ENCODE results near the gene TRMT112. TPM values are rescaled to one million over a fixed set of nuclear protein-coding genes. Genes with fewer than 3 reads are reported as not detected.
"Not testable (repeated sequence)": the region's sequence is repeated elsewhere in the genome, so short reads cannot be mapped to it uniquely, and the experiment has no call there.

TRMT112 gene
- polyA plus RNA-seq, 2 donors: 201 to 211 TPM

DNA sequence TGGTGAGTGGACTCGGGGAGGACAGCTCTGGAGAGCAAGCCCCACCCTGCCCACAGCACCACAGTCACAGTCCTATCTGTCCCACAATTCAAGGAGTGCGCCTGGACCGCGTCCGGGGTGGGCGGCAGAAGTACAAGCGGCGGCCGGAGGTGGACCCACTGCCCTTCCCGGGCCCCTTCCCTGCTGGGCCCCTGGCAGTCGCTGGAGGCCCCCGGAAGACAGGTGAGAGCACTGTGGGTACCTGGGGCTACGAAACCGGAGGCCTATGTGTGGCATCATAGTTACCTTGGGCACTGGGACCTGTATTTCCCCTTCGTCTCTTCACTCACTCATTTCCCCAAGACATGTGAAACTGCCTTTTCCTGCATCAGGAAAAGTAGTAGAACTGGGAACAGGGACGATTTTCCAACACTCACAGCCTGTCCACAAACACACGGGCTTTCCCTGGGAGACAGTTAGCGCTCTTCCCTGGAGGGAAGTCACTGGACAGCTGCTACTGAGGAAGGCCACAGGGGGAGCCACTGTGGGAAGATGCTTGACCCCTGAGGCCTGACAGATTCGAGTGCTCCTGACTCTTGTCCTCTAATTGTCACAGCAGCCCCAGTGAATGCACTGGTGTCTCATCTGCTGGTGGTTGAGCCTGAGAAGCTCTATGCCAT lies 3.1 kb downstream of the TRMT112 start:
- H3K36me3 ChIP-seq (ENCODE audit: control insufficient read depth in 2 of 2, insufficient read depth in 2 of 2, low read length in 1 of 2): peaks cover 0 to 21% of the 10 kb centered on the region in 2 donors
- no peaks in the 10 kb centered on the region for H3K27me3 ChIP-seq (ENCODE audit: control insufficient read depth in 1 of 2, insufficient read depth in 2 of 2, low read length in 2 of 2)
- H3K27ac ChIP-seq (ENCODE audit: low read depth in 2 of 2, low read length in 1 of 2): peak overlapping the region; percentile 36 to 71
- no peak overlapping the region for H3K4me3 ChIP-seq (ENCODE audit: low read depth in 1 of 2, low read length in 2 of 2)
- no peaks in the 10 kb centered on the region for H3K9me3 ChIP-seq (ENCODE audit: control insufficient read depth in 2 of 2, insufficient read depth in 1 of 2, low read depth in 1 of 2, low read length in 1 of 2)
- peaks cover 0 to 20% of the 10 kb centered on the region in 2 donors for H3K4me1 ChIP-seq (ENCODE audit: control insufficient read depth in 2 of 2, insufficient read depth in 2 of 2, low read length in 1 of 2)
- WGBS, 2 donors: 75 to 78% methylated on average over 19 of the region's 19 CpGs

DNA sequence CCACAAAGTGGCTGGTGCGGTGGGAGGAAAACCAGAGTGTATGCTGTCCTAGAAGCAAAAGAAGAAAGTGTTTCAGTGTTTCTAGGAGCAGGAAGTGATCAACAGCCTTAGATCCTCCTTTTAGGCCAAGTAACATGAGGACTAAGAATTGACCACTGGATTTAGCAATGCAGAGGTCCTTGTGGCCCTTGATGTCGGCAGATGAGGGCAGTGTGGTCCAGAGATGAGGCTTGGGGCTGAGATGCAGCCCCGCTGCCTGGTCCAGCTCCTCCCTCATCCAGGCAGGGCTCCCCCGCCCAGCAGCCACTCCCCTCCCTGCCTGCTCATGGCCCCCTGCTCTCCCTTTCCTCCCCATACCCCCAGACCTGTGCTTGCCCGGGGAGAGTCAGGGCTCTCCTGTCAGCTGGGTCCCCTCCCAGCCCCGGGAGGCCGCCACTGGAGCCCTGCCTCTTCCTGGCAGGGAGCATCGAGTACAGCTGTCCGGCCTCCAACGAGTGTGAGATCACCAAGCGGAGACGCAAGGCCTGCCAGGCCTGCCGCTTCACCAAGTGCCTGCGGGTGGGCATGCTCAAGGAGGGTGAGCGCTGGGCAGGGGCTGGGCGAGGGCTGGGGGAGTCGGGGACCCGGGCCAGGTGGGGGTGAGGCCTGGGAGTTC lies 3.7 kb downstream of the TRMT112 start:
- Histone ChIP-seq H3K36me3 (ENCODE audit: control insufficient read depth in 2 of 2, insufficient read depth in 2 of 2, low read length in 1 of 2) (peaks cover 0 to 21% of the 10 kb centered on the region in 2 donors), H3K27ac (ENCODE audit: low read depth in 2 of 2, low read length in 1 of 2) (peak overlapping the region; percentile 37 to 71), H3K9me3 (ENCODE audit: control insufficient read depth in 2 of 2, insufficient read depth in 1 of 2, low read depth in 1 of 2, low read length in 1 of 2) (no peaks in the 10 kb centered on the region)

GRCh38 chr11:64312947-64313346 lies 4.4 kb downstream of the TRMT112 start:
- 62 to 70% methylated on average over 10 of the region's 10 CpGs for WGBS, 2 donors
- Histone ChIP-seq H3K36me3 (ENCODE audit: control insufficient read depth in 2 of 2, insufficient read depth in 2 of 2, low read length in 1 of 2) (peaks cover 0 to 21% of the 10 kb centered on the region in 2 donors), H3K27ac (ENCODE audit: low read depth in 2 of 2, low read length in 1 of 2) (peak overlapping the region; percentile 37 to 71), H3K9me3 (ENCODE audit: control insufficient read depth in 2 of 2, insufficient read depth in 1 of 2, low read depth in 1 of 2, low read length in 1 of 2) (no peaks in the 10 kb centered on the region), H3K4me3 (ENCODE audit: low read depth in 1 of 2, low read length in 2 of 2) (no peak overlapping the region), H3K4me1 (ENCODE audit: control insufficient read depth in 2 of 2, insufficient read depth in 2 of 2, low read length in 1 of 2) (peaks cover 0 to 14% of the 10 kb centered on the region in 2 donors), H3K27me3 (ENCODE audit: control insufficient read depth in 1 of 2, insufficient read depth in 2 of 2, low read length in 2 of 2) (no peaks in the 10 kb centered on the region)

More for the DNA sequence above, 3.7 kb downstream of the TRMT112 start:
- WGBS, 2 donors: 46 to 54% methylated on average over 18 of the region's 18 CpGs
- Histone ChIP-seq H3K4me3 (ENCODE audit: low read depth in 1 of 2, low read length in 2 of 2) (no peak overlapping the region), H3K4me1 (ENCODE audit: control insufficient read depth in 2 of 2, insufficient read depth in 2 of 2, low read length in 1 of 2) (peaks cover 0 to 14% of the 10 kb centered on the region in 2 donors), H3K27me3 (ENCODE audit: control insufficient read depth in 1 of 2, insufficient read depth in 2 of 2, low read length in 2 of 2) (no peaks in the 10 kb centered on the region)

DNA sequence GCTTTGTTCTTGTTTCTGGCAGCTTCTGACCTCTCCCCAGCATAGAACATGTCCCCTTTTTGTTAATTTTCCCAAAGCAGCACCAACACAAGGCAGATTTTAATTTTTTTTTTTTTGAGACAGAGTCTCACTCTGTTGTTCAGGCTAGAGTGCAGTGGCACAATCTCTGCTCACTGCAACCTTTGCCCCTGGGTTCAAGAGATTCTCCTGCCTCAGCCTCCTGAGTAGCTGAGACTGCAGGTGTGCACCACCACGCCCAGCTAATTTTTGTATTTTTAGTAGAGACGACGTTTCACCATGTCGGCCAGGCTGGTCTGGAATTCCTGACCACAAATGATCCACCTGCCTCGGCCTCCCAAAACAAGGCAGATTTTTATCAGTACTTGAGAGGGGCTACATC lies 9.6 kb downstream of the TRMT112 start:
- H3K9me3 ChIP-seq (ENCODE audit: control insufficient read depth in 2 of 2, insufficient read depth in 1 of 2, low read depth in 1 of 2, low read length in 1 of 2); H3K27ac ChIP-seq (ENCODE audit: low read depth in 2 of 2, low read length in 1 of 2); H3K4me3 ChIP-seq (ENCODE audit: low read depth in 1 of 2, low read length in 2 of 2); H3K27me3 ChIP-seq (ENCODE audit: control insufficient read depth in 1 of 2, insufficient read depth in 2 of 2, low read length in 2 of 2): not testable (repeated sequence)
- 82 to 89% methylated on average over 5 of the region's 5 CpGs for WGBS, 2 donors
- H3K4me1 ChIP-seq (ENCODE audit: control insufficient read depth in 2 of 2, insufficient read depth in 2 of 2, low read length in 1 of 2): peaks cover 6 to 19% of the 10 kb centered on the region in 2 donors
- peaks cover 0 to 10% of the 10 kb centered on the region in 2 donors for H3K36me3 ChIP-seq (ENCODE audit: control insufficient read depth in 2 of 2, insufficient read depth in 2 of 2, low read length in 1 of 2)

DNA sequence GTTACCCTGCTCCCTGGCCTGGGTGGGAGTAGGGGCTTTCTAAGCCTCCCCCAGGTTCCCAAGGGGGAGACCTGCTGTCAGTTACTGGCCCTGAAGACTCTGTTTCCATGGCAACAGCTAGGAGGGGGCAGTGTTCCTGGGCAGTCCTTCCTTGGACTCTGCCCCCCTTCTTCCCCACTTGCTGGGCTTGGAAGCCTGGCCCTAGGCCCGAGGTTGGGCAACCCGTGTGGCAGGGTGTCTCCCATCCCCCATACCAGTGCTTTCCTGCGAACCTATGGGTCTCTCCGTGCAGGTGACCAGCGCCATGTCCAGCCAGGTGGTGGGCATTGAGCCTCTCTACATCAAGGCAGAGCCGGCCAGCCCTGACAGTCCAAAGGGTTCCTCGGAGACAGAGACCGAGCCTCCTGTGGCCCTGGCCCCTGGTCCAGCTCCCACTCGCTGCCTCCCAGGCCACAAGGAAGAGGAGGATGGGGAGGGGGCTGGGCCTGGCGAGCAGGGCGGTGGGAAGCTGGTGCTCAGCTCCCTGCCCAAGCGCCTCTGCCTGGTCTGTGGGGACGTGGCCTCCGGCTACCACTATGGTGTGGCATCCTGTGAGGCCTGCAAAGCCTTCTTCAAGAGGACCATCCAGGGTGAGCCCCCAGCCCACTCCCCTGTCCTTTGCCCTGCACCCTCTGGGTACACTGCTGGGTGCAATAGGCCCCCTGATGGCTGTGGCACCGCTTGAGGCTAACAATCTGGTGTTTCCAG lies 10.3 kb downstream of the TRMT112 start:
- WGBS, 2 donors: 69 to 76% methylated on average over 13 to 15 of the region's 15 CpGs
- H3K4me1 ChIP-seq (ENCODE audit: control insufficient read depth in 2 of 2, insufficient read depth in 2 of 2, low read length in 1 of 2): peaks cover 6 to 17% of the 10 kb centered on the region in 2 donors
- H3K9me3 ChIP-seq (ENCODE audit: control insufficient read depth in 2 of 2, insufficient read depth in 1 of 2, low read depth in 1 of 2, low read length in 1 of 2): no peaks in the 10 kb centered on the region
- peak overlapping the region; percentile 88 to 94 for H3K27ac ChIP-seq (ENCODE audit: low read depth in 2 of 2, low read length in 1 of 2)
- no peaks in the 10 kb centered on the region for H3K27me3 ChIP-seq (ENCODE audit: control insufficient read depth in 1 of 2, insufficient read depth in 2 of 2, low read length in 2 of 2)
- H3K36me3 ChIP-seq (ENCODE audit: control insufficient read depth in 2 of 2, insufficient read depth in 2 of 2, low read length in 1 of 2): peaks cover 0 to 7% of the 10 kb centered on the region in 2 donors
- H3K4me3 ChIP-seq (ENCODE audit: low read depth in 1 of 2, low read length in 2 of 2): peak overlapping the region; percentile 59 to 74

DNA sequence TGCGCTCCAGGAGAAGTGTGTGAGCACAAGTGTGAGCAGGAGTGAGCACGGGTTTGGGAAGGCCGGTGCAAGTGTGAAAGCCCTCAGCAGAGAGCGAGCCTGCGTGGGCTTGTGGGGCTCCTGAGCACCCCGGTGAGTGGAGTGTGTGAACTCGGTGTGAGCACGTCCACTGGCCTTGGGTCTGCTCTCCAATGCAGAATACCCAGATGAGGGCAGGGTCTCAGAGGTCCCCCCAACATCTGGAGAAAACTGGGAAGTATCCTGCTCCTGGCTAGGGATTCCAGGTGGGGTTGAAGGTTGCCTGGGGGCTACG lies 10.8 kb downstream of the TRMT112 start:
- Histone ChIP-seq H3K4me1 (ENCODE audit: control insufficient read depth in 2 of 2, insufficient read depth in 2 of 2, low read length in 1 of 2) (peaks cover 6 to 17% of the 10 kb centered on the region in 2 donors), H3K4me3 (ENCODE audit: low read depth in 1 of 2, low read length in 2 of 2) (peak overlapping the region; percentile 59 to 74), H3K36me3 (ENCODE audit: control insufficient read depth in 2 of 2, insufficient read depth in 2 of 2, low read length in 1 of 2) (peaks cover 0 to 7% of the 10 kb centered on the region in 2 donors), H3K27ac (ENCODE audit: low read depth in 2 of 2, low read length in 1 of 2) (peak overlapping the region; percentile 88 to 94), H3K27me3 (ENCODE audit: control insufficient read depth in 1 of 2, insufficient read depth in 2 of 2, low read length in 2 of 2) (no peaks in the 10 kb centered on the region), H3K9me3 (ENCODE audit: control insufficient read depth in 2 of 2, insufficient read depth in 1 of 2, low read depth in 1 of 2, low read length in 1 of 2) (no peaks in the 10 kb centered on the region)
- WGBS, 2 donors: 19 to 22% methylated on average over 9 of the region's 9 CpGs

GRCh38 chr11:64305691-64306562 lies 11.4 kb downstream of the TRMT112 start:
- no peaks in the 10 kb centered on the region for H3K9me3 ChIP-seq (ENCODE audit: control insufficient read depth in 2 of 2, insufficient read depth in 1 of 2, low read depth in 1 of 2, low read length in 1 of 2)

GRCh38 chr11:64305075-64305690 lies 12.2 kb downstream of the TRMT112 start, which contains the start of gene ESRRA:
Gene ESRRA (plus strand): TSS chr11:64305524. CDS start chr11:64307180, 1,656 bp downstream.
- peaks cover 6 to 15% of the 10 kb centered on the region in 2 donors for H3K4me1 ChIP-seq (ENCODE audit: control insufficient read depth in 2 of 2, insufficient read depth in 2 of 2, low read length in 1 of 2)
- peak within 1 kb of the TSS; percentile 59 to 74 for H3K4me3 ChIP-seq (ENCODE audit: low read depth in 1 of 2, low read length in 2 of 2)

More at GRCh38 chr11:64305691-64306562, 11.4 kb downstream of the TRMT112 start:
- Histone ChIP-seq H3K36me3 (ENCODE audit: control insufficient read depth in 2 of 2, insufficient read depth in 2 of 2, low read length in 1 of 2) (peaks cover 0 to 7% of the 10 kb centered on the region in 2 donors), H3K27me3 (ENCODE audit: control insufficient read depth in 1 of 2, insufficient read depth in 2 of 2, low read length in 2 of 2) (no peaks in the 10 kb centered on the region), H3K27ac (ENCODE audit: low read depth in 2 of 2, low read length in 1 of 2) (peak overlapping the region; percentile 88 to 94), H3K4me1 (ENCODE audit: control insufficient read depth in 2 of 2, insufficient read depth in 2 of 2, low read length in 1 of 2) (peaks cover 6 to 12% of the 10 kb centered on the region in 2 donors), H3K4me3 (ENCODE audit: low read depth in 1 of 2, low read length in 2 of 2) (peak overlapping the region; percentile 59 to 74)
- 0 to 1% methylated on average over 61 to 71 of the region's 71 CpGs for WGBS, 2 donors

More at GRCh38 chr11:64305075-64305690, 12.2 kb downstream of the TRMT112 start, which contains the start of gene ESRRA:
- WGBS, 2 donors: 0 to 1% methylated on average over 56 to 81 of the region's 81 CpGs
- Histone ChIP-seq H3K36me3 (ENCODE audit: control insufficient read depth in 2 of 2, insufficient read depth in 2 of 2, low read length in 1 of 2) (peaks cover 0 to 7% of the 10 kb centered on the region in 2 donors), H3K27ac (ENCODE audit: low read depth in 2 of 2, low read length in 1 of 2) (peak within 1 kb of the TSS; percentile 94 to 99), H3K9me3 (ENCODE audit: control insufficient read depth in 2 of 2, insufficient read depth in 1 of 2, low read depth in 1 of 2, low read length in 1 of 2) (no peaks in the 10 kb centered on the region), H3K27me3 (ENCODE audit: control insufficient read depth in 1 of 2, insufficient read depth in 2 of 2, low read length in 2 of 2) (no peaks in the 10 kb centered on the region)
